Ascending aorta (tissue), 2 donors: ENCODE data around the gene ZNF627. TPM values are rescaled to one million over a fixed set of nuclear protein-coding genes. Genes with fewer than 3 reads are reported as not detected.
"Not testable (repeated sequence)": the region's sequence is repeated elsewhere in the genome, so short reads cannot be mapped to it uniquely, and the experiment has no call there.

Source experiments
- DNase-seq, 2 donors: peaks; one replicate each; pipeline ENCODE4 v3.0.0-alpha.2; 2019; ENCODE audit warnings: low spot score in 2 of 2
- H3K27ac ChIP-seq, 2 donors: fragments of 200-600 bp; sonication (generic); one replicate each; pipeline ENCODE4 v1.5.1; 2016 to 2017; ENCODE audit warnings: mild to moderate bottlenecking in 1 of 2
- H3K27me3 ChIP-seq: fragments of 200-600 bp; sonication (generic); one replicate; pipeline ENCODE4 v1.5.1; 2017
- H3K36me3 ChIP-seq, 2 donors: fragments of 200-600 bp; sonication (generic); one replicate each; pipeline ENCODE4 v1.5.1; 2016
- H3K4me1 ChIP-seq, 2 donors: fragments of 200-600 bp; sonication (generic); one replicate each; pipeline ENCODE4 v1.5.1; 2016 to 2017; ENCODE audit warnings: mild to moderate bottlenecking in 1 of 2
- H3K4me3 ChIP-seq, 2 donors: fragments of 200-600 bp; sonication (generic); one replicate each; pipeline ENCODE4 v1.5.1; 2016 to 2017; ENCODE audit warnings: mild to moderate bottlenecking in 1 of 2
- H3K9me3 ChIP-seq, 2 donors: fragments of 200-600 bp; sonication (generic); one replicate each; pipeline ENCODE4 v1.5.1; 2016
- CTCF ChIP-seq, 3 experiments: fragments of 200-600 bp in 2 of 3; fragments of 450-650 bp in 1 of 3; sonication (generic) in 2 of 3; IDR thresholded peaks; one replicate each; pipeline ENCODE4 v1.5.1; 2016 to 2019; ENCODE audit warnings: antibody characterized with exemption in 3 of 3, mild to moderate bottlenecking in 1 of 3, moderate library complexity in 1 of 3
- intact Hi-C: fragments of 100-400 bp; cut with DNase I; formaldehyde crosslinking; loops from one replicate; pipeline ENCODE4 v1.15.1; 2023
- total RNA-seq: library from RNA; depleted of rRNA; stranded (reverse); fragments of >200 nt; gene quantifications from one replicate; pipeline ENCODE4 v1.1.0, GENCODE V29; 2016

Gene ZNF627
- total RNA-seq, 1 donor from 2014 or later, result 7.6 TPM

GRCh38 chr19:11560404-11561051, 36.8 kb upstream of the ZNF627 start:
- Histone ChIP-seq H3K9me3 (no peaks in the 10 kb centered on the region), H3K27me3 (no peaks in the 10 kb centered on the region), H3K4me3 (no peak overlapping the region), H3K27ac (no peak overlapping the region), H3K36me3 (no peaks in the 10 kb centered on the region), H3K4me1 (peaks cover 7 to 25% of the 10 kb centered on the region in 2 donors)
- no peak for DNase-seq
- TF ChIP-seq CTCF (IDR thresholded peaks at IDR 0.05), result peak; percentile 34 to 48 (median 38)
- intact Hi-C loops, result loop anchor here (5.0 kb wide), 1 partner anchor 37 kb away; the partner anchor contains the start of gene ZNF627

- TF ChIP-seq CTCF (IDR thresholded peaks at IDR 0.05), result no peak
- Histone ChIP-seq H3K4me1 (peaks cover under 1 to 11% of the 10 kb centered on the region in 2 donors), H3K27me3 (no peaks in the 10 kb centered on the region), H3K9me3 (no peaks in the 10 kb centered on the region), H3K27ac (no peak overlapping the region), H3K4me3 (no peak overlapping the region), H3K36me3 (no peaks in the 10 kb centered on the region)
- intact Hi-C loops, result loop anchor here (5.0 kb wide), 1 partner anchor 34 kb away; the partner anchor contains the start of gene ZNF627
- DNase-seq, result no peak
Observed at GRCh38 chr19:11563532-11563931, 33.8 kb upstream of the ZNF627 start.

GRCh38 chr19:11564082-11564807, 33.0 kb upstream of the ZNF627 start:
- not testable (repeated sequence) for DNase-seq, H3K36me3 ChIP-seq, H3K4me3 ChIP-seq, H3K9me3 ChIP-seq, H3K27ac ChIP-seq, H3K27me3 ChIP-seq
- intact Hi-C loops, result loop anchor here (5.0 kb wide), 1 partner anchor 33 kb away; the partner anchor contains the start of gene ZNF627
- H3K4me1 ChIP-seq, result peaks cover 0 to 11% of the 10 kb centered on the region in 2 donors

GRCh38 chr19:11565649-11565980, 31.7 kb upstream of the ZNF627 start:
- H3K36me3 ChIP-seq, DNase-seq, H3K9me3 ChIP-seq, intact Hi-C loops, H3K27ac ChIP-seq, H3K4me1 ChIP-seq, H3K27me3 ChIP-seq, H3K4me3 ChIP-seq: not testable (repeated sequence)

- no peaks in the 10 kb centered on the region for H3K4me1 ChIP-seq
- no peaks in the 10 kb centered on the region for H3K9me3 ChIP-seq
- no peak overlapping the region for H3K4me3 ChIP-seq
- no peaks in the 10 kb centered on the region for H3K36me3 ChIP-seq
- no peak overlapping the region for H3K27ac ChIP-seq
- no peaks in the 10 kb centered on the region for H3K27me3 ChIP-seq
- no peak for TF ChIP-seq CTCF (IDR thresholded peaks at IDR 0.05)
- no peak for DNase-seq
- intact Hi-C loops, result no loop called here
Observed at GRCh38 chr19:11566164-11566563, 31.1 kb upstream of the ZNF627 start.

- no peak for TF ChIP-seq CTCF (IDR thresholded peaks at IDR 0.05)
- Histone ChIP-seq H3K27me3 (no peaks in the 10 kb centered on the region), H3K4me3 (no peak overlapping the region), H3K36me3 (no peaks in the 10 kb centered on the region), H3K4me1 (no peaks in the 10 kb centered on the region), H3K27ac (no peak overlapping the region), H3K9me3 (no peaks in the 10 kb centered on the region)
- no peak for DNase-seq
- intact Hi-C loops, result no loop called here
Observed at GRCh38 chr19:11570039-11570462, 27.2 kb upstream of the ZNF627 start.

GRCh38 chr19:11573354-11573753, 23.9 kb upstream of the ZNF627 start:
- H3K4me1 ChIP-seq, intact Hi-C loops, H3K36me3 ChIP-seq, H3K27ac ChIP-seq, H3K9me3 ChIP-seq, H3K27me3 ChIP-seq, H3K4me3 ChIP-seq, DNase-seq: not testable (repeated sequence)

- H3K27ac ChIP-seq, H3K4me3 ChIP-seq, DNase-seq, H3K9me3 ChIP-seq, H3K36me3 ChIP-seq, intact Hi-C loops, H3K27me3 ChIP-seq, H3K4me1 ChIP-seq: not testable (repeated sequence)
Observed at GRCh38 chr19:11573763-11574162, 23.5 kb upstream of the ZNF627 start.
